Measurements from ENCODE around the gene TUBGCP3.
"Not testable (repeated sequence)": the region's sequence is repeated elsewhere in the genome, so short reads cannot be mapped to it uniquely, and the experiment has no call there.

Gene TUBGCP3

GRCh38 chr13:112587764-112588489 is at the start of gene TUBGCP3:
Gene TUBGCP3, minus strand, starts transcription at chr13:112588153. Its CDS starts 173 bp downstream, at chr13:112587980.
- H3K27ac Mint-ChIP-seq = peak within 1 kb of the TSS; percentile 96
- peaks cover 30% of the 10 kb centered on the region for H3K4me1 Mint-ChIP-seq
- no peaks in the 10 kb centered on the region for H3K9me3 Mint-ChIP-seq
- DNase-seq (ENCODE audit: low spot score in 2 of 2) (peak; percentile 61 to 86), ATAC-seq (peak; percentile 90)
- peak within 1 kb of the TSS; percentile 96 for H3K4me3 Mint-ChIP-seq
- peaks cover 12% of the 10 kb centered on the region for H3K36me3 Mint-ChIP-seq

- Mint-ChIP-seq H3K9me3 (no peaks in the 10 kb centered on the region), H3K4me1 (no peaks in the 10 kb centered on the region), H3K27ac (no peak overlapping the region), H3K4me3 (no peak overlapping the region), H3K36me3 (no peaks in the 10 kb centered on the region)
- no peak for ATAC-seq
- DNase-seq (ENCODE audit: low spot score in 2 of 2) = no peak
These were observed 49.3 kb upstream of the TUBGCP3 start for GRCh38 chr13:112637017-112637801.

- Mint-ChIP-seq H3K4me3 (no peak overlapping the region), H3K27ac (no peak overlapping the region), H3K9me3 (no peaks in the 10 kb centered on the region), H3K4me1 (no peaks in the 10 kb centered on the region), H3K36me3 (no peaks in the 10 kb centered on the region)
- no peak for ATAC-seq
- no peak for DNase-seq (ENCODE audit: low spot score in 2 of 2)
These were observed 48.5 kb upstream of the TUBGCP3 start for GRCh38 chr13:112636401-112636975.

DNA sequence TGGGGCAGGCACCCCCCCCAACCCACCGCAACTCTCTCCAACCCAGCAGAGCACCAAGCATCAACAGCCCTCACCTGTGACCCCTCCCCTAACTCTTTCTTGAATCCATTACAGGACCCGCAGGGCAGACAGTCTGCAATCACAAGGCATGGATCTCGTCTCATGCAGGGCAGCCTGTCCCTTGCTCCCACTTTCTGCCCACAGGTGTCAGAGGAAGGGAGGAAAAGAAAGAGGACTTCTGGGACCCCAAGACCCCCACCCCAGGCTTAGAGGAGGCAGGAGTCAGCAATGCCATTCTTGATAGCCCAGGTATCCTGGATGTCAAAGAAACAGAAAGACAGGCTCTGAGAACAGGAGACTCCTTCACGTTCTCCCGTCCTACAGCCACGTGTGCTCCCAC is 47.4 kb upstream of the TUBGCP3 start:
- H3K36me3 Mint-ChIP-seq = no peaks in the 10 kb centered on the region
- no peaks in the 10 kb centered on the region for H3K4me1 Mint-ChIP-seq
- DNase-seq (ENCODE audit: low spot score in 2 of 2) = no peak
- ATAC-seq = no peak
- no peak overlapping the region for H3K27ac Mint-ChIP-seq
- H3K9me3 Mint-ChIP-seq = no peaks in the 10 kb centered on the region
- no peak overlapping the region for H3K4me3 Mint-ChIP-seq

DNA sequence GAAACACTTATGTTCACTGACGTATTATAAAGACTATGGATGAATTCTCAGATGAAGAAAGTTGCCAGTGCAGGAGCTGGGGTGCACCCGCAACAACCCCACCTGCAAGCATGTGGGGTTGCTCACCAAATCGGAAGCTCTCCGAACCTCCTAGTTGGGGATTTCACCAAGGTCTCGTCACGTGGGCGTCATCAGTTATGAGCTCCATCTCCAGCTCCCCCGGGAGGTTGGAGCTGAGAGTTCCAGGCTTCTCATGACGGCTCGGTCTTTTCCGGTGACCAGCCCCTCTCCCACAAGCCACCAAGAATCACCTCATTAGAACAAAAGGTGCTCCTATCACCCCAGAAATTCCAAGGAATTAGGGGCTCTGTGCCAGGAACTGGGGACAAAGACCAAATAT is 46.1 kb upstream of the TUBGCP3 start:
- no peaks in the 10 kb centered on the region for H3K36me3 Mint-ChIP-seq
- H3K9me3 Mint-ChIP-seq = no peaks in the 10 kb centered on the region
- no peak overlapping the region for H3K4me3 Mint-ChIP-seq
- ATAC-seq (no peak), DNase-seq (ENCODE audit: low spot score in 2 of 2) (no peak)
- no peaks in the 10 kb centered on the region for H3K4me1 Mint-ChIP-seq
- H3K27ac Mint-ChIP-seq = no peak overlapping the region

GRCh38 chr13:112630226-112630625 is 42.3 kb upstream of the TUBGCP3 start:
- not testable (repeated sequence) for H3K27ac Mint-ChIP-seq; H3K36me3 Mint-ChIP-seq; ATAC-seq; DNase-seq (ENCODE audit: low spot score in 2 of 2); H3K4me1 Mint-ChIP-seq; H3K4me3 Mint-ChIP-seq; H3K9me3 Mint-ChIP-seq

GRCh38 chr13:112629161-112629560 is 41.2 kb upstream of the TUBGCP3 start:
- Mint-ChIP-seq H3K4me1 (no peaks in the 10 kb centered on the region), H3K4me3 (no peak overlapping the region), H3K27ac (no peak overlapping the region), H3K36me3 (no peaks in the 10 kb centered on the region), H3K9me3 (no peaks in the 10 kb centered on the region)
- DNase-seq (ENCODE audit: low spot score in 2 of 2) (no peak), ATAC-seq (no peak)

DNA sequence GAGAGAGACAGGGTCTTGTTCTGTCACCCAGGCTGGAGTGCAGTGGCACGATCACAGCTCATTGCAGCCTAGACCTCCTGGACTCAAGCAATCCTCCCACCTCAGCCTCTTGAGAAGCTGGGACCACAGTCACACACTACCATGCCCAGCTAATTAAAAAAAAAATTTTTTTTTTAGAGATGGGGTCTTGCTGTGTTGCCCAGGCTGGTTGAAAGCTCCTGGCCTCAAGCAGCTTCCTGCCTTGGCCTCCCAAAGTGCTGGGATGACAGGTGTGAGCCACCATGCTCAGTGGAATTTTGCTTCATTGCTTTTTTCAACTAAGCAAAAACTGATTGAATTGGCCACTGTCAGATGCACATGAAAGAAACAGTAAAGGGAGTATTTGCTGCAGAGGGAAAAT is 39.7 kb upstream of the TUBGCP3 start:
- not testable (repeated sequence) for H3K27ac Mint-ChIP-seq; ATAC-seq; H3K9me3 Mint-ChIP-seq; H3K4me3 Mint-ChIP-seq; H3K36me3 Mint-ChIP-seq; H3K4me1 Mint-ChIP-seq; DNase-seq (ENCODE audit: low spot score in 2 of 2)

DNA sequence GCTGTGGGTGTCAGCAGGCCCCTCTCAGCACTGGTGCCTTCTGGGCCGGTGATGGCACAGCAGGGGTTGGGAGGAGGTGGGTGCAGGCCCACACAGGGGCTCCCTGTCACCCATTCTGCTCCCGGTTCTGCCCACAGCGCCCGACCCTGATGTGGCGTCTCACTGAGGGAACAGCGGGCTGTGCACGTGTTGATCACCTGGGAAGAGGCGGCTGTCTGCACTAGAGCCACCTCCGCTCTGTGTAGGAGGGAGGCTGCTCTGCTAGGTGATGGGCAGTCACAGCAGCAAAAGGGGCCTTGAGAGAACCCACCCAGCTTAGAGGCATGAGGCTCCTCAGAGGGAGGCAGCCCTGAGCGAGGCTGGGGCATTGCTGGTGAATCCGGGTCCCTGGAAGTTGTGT is 39.2 kb upstream of the TUBGCP3 start:
- Mint-ChIP-seq H3K4me1 (no peaks in the 10 kb centered on the region), H3K27ac (no peak overlapping the region), H3K4me3 (no peak overlapping the region), H3K9me3 (no peaks in the 10 kb centered on the region), H3K36me3 (no peaks in the 10 kb centered on the region)
- no peak for DNase-seq (ENCODE audit: low spot score in 2 of 2)
- peak; percentile 13 for ATAC-seq

- Mint-ChIP-seq H3K9me3 (no peaks in the 10 kb centered on the region), H3K27ac (no peak overlapping the region), H3K4me1 (no peaks in the 10 kb centered on the region), H3K4me3 (no peak overlapping the region), H3K36me3 (no peaks in the 10 kb centered on the region)
- no peak for DNase-seq (ENCODE audit: low spot score in 2 of 2)
- no peak for ATAC-seq
These were observed 38.8 kb upstream of the TUBGCP3 start for GRCh38 chr13:112626761-112627160.

- no peak overlapping the region for H3K27ac Mint-ChIP-seq
- ATAC-seq = peak; percentile 17
- H3K4me3 Mint-ChIP-seq = no peak overlapping the region
- no peak for DNase-seq (ENCODE audit: low spot score in 2 of 2)
- H3K4me1 Mint-ChIP-seq = no peaks in the 10 kb centered on the region
- no peaks in the 10 kb centered on the region for H3K36me3 Mint-ChIP-seq
- H3K9me3 Mint-ChIP-seq = no peaks in the 10 kb centered on the region
These were observed 38.2 kb upstream of the TUBGCP3 start for GRCh38 chr13:112626124-112626523.

GRCh38 chr13:112625698-112626097 is 37.7 kb upstream of the TUBGCP3 start:
- Mint-ChIP-seq H3K4me1 (no peaks in the 10 kb centered on the region), H3K27ac (peak overlapping the region; percentile 14), H3K4me3 (no peak overlapping the region), H3K36me3 (no peaks in the 10 kb centered on the region), H3K9me3 (no peaks in the 10 kb centered on the region)
- DNase-seq (ENCODE audit: low spot score in 2 of 2) (no peak), ATAC-seq (no peak)

DNA sequence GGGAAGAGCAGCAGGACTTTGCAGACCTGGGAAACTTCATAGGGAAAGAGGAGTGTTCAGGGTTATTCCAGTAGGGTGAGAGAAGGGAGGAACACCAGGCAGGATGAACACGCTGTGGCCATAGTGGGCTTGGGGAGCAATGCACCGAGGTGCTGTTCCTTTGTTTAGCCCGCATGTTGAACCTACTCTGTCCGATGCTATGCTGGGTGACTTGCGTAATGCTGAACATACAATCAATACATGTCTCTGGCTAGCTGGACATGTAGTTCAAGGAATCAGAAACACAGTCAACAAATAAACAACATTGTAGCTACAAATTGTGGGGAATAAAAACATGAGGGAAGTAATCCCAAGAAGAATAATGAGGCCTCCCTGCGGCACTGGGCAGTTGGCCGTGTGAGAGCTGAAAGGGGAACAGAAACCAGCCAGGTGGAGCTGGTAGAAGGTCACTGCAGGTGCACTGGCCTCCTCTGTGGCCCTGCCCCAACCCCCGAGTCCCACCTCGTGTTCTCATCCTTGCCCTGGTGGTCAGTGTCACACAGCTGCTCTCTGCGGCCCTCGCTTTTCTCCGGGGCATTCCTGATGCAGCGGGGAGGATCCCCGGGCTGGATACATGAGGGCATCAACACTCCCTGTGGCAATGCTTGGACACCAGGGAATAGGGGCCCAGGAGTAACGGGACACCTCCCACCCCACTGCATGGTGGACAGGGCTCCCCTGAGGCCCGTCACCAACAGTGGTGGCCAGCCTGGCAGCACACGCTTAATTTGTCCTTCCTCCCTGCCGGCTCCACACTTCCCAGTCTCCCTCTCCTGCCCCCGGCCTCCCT is 36.9 kb upstream of the TUBGCP3 start:
- no peak for DNase-seq (ENCODE audit: low spot score in 2 of 2)
- H3K27ac Mint-ChIP-seq = peak overlapping the region; percentile 14
- no peaks in the 10 kb centered on the region for H3K9me3 Mint-ChIP-seq
- no peak for ATAC-seq
- H3K4me1 Mint-ChIP-seq = no peaks in the 10 kb centered on the region
- H3K36me3 Mint-ChIP-seq = no peaks in the 10 kb centered on the region
- no peak overlapping the region for H3K4me3 Mint-ChIP-seq

- Mint-ChIP-seq H3K36me3 (no peaks in the 10 kb centered on the region), H3K4me1 (no peaks in the 10 kb centered on the region), H3K4me3 (no peak overlapping the region), H3K27ac (no peak overlapping the region), H3K9me3 (no peaks in the 10 kb centered on the region)
- ATAC-seq = no peak
- no peak for DNase-seq (ENCODE audit: low spot score in 2 of 2)
These were observed 36.1 kb upstream of the TUBGCP3 start for GRCh38 chr13:112624040-112624439.

DNA sequence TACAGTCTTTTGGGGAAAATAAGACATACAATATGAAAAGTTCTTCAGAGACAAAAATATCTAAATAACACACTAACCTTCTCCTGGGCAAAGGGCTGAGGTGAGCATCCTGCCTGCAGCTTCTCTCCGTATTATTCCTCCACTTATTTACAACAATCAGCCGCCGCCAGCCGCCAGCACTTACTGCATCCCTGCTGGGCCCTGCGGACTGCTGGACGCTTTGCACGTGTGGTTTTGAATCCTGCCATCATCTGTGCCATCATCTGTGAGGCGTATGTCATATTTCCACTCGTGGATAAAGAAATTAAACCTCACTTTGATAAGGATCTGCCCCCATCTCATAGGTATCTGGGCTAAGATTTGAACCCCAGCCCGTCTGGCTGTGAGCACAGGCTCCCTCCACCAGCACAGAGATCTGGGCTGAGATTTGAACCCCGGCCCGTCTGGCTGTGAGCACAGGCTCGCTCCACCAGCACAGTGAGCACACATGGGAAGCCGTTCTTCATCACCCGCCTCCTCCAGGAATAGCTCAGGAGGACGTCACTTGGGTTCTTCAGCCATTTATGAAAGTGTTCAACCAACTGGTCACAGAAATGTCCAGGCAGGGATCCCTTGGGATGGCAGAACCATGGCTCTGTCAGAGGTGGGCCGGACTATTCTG is 35.2 kb upstream of the TUBGCP3 start:
- H3K36me3 Mint-ChIP-seq = no peaks in the 10 kb centered on the region
- no peak overlapping the region for H3K4me3 Mint-ChIP-seq
- H3K4me1 Mint-ChIP-seq = no peaks in the 10 kb centered on the region
- no peak for ATAC-seq
- no peak for DNase-seq (ENCODE audit: low spot score in 2 of 2)
- H3K9me3 Mint-ChIP-seq = no peaks in the 10 kb centered on the region
- H3K27ac Mint-ChIP-seq = no peak overlapping the region

Measured in stimulated activated effector memory CD8-positive, alpha-beta T cell treated with anti-CD3 and anti-CD28 coated beads, Interleukin-12 subunit alpha, Interleukin-12 subunit beta, amount 100 ng/mL, for 72 hours (primary cell).